WTC11 (cell line): ENCODE data around the gene CYB5A.

Experiments
- CTCF ChIP-seq: fragments of 200-600 bp; IDR thresholded peaks from 2 replicates; pipeline ENCODE4 v1.8.0; 2022; ENCODE audit warnings: antibody characterized with exemption
- SMAD3 ChIP-seq: sonication (generic); formaldehyde crosslinking; IDR thresholded peaks from 2 replicates; pipeline ENCODE4 v1.8.0; 2022; ENCODE audit warnings: missing genetic modification reagents, mild to moderate bottlenecking, borderline replicate concordance
- TF ChIP-seq, protein P1 (sequence below): sonication (generic); formaldehyde crosslinking; IDR thresholded peaks from 2 replicates; pipeline ENCODE4 v1.8.1; 2023; ENCODE audit warnings: mild to moderate bottlenecking, missing genetic modification reagents, moderate library complexity

GRCh38 chr18:74261053-74261713, 30.6 kb downstream of the CYB5A start:
- TF ChIP-seq, protein P1, sequence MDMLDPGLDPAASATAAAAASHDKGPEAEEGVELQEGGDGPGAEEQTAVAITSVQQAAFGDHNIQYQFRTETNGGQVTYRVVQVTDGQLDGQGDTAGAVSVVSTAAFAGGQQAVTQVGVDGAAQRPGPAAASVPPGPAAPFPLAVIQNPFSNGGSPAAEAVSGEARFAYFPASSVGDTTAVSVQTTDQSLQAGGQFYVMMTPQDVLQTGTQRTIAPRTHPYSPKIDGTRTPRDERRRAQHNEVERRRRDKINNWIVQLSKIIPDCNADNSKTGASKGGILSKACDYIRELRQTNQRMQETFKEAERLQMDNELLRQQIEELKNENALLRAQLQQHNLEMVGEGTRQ (CRISPR knock-in tag), result no peak
- no peak for TF ChIP-seq SMAD3 (CRISPR knock-in tag)
- no peak for TF ChIP-seq CTCF
